A673 (cell line): ENCODE results near the gene TLE4. TPM values are rescaled to one million over a fixed set of nuclear protein-coding genes. Genes with fewer than 3 reads are reported as not detected.

ENCODE experiments used
- BruUV-seq: library from RNA; stranded (reverse); fragments of 400-500 nt; replicated peaks from 2 replicates; lab custom pipeline; 2021; lab: Mats Ljungman, UMichigan
- CTCF ChIA-PET: fragments of 300-600 bp; sonication (Branson Sonifier 250); formaldehyde crosslinking; loops from one replicate; lab custom pipeline; 2022; ENCODE audit warnings: antibody characterized with exemption; lab: Charles Lee
- POLR2A ChIA-PET: fragments of 300-600 bp; sonication (Branson Sonifier 250); formaldehyde crosslinking; loops from one replicate; lab custom pipeline; 2022; ENCODE audit warnings: antibody characterized with exemption; ENCODE audit not compliant: low non-redundant PET; lab: Charles Lee
- DNase-seq: peaks from one replicate; pipeline ENCODE4 v3.0.0-alpha.2; 2015; ENCODE audit warnings: low spot score
- H3K27ac ChIP-seq: fragments of 200-600 bp; sonication (generic); 2 replicates; pipeline ENCODE4 v1.5.1; 2016; ENCODE audit warnings: mixed run types, low read depth, mild to moderate bottlenecking, mixed read lengths, antibody characterized with exemption, low read length; ENCODE audit not compliant: poor library complexity, severe bottlenecking
- H3K27me3 ChIP-seq: fragments of 200-600 bp; sonication (generic); replicated peaks from 2 replicates; pipeline ENCODE4 v1.6.1; 2017; ENCODE audit warnings: mixed run types, low read depth, mild to moderate bottlenecking, mixed read lengths, antibody characterized with exemption, low read length; ENCODE audit not compliant: insufficient read depth, poor library complexity
- H3K36me3 ChIP-seq: fragments of 200-600 bp; sonication (generic); 2 replicates; pipeline ENCODE4 v1.6.1; 2016; ENCODE audit warnings: mixed run types, mild to moderate bottlenecking, mixed read lengths, antibody characterized with exemption, low read length; ENCODE audit not compliant: insufficient read depth, poor library complexity, severe bottlenecking
- H3K4me1 ChIP-seq: fragments of 200-600 bp; sonication (generic); 2 replicates; pipeline ENCODE4 v1.6.1; 2017; ENCODE audit warnings: mixed run types, mild to moderate bottlenecking, mixed read lengths, antibody characterized with exemption, low read length; ENCODE audit not compliant: insufficient read depth, poor library complexity, severe bottlenecking
- H3K4me3 ChIP-seq: fragments of 200-600 bp; sonication (generic); 2 replicates; pipeline ENCODE4 v1.5.1; 2016; ENCODE audit warnings: low read depth, mixed run types, mild to moderate bottlenecking, mixed read lengths, low read length; ENCODE audit not compliant: poor library complexity, severe bottlenecking
- H3K9me3 ChIP-seq: fragments of 200-600 bp; sonication (generic); 2 replicates; pipeline ENCODE4 v1.6.1; 2016; ENCODE audit warnings: mixed run types, low read depth, mild to moderate bottlenecking, mixed read lengths, antibody characterized with exemption, low read length; ENCODE audit not compliant: poor library complexity, severe bottlenecking
- EZH2 ChIP-seq: fragments of 200-600 bp; sonication (generic); IDR thresholded peaks from 2 replicates; pipeline ENCODE4 v1.6.1; 2017; ENCODE audit warnings: borderline replicate concordance, low read depth, mild to moderate bottlenecking, mixed read lengths, antibody characterized with exemption, low read length; ENCODE audit not compliant: poor library complexity, severe bottlenecking
- intact Hi-C: fragments of 100-400 bp; cut with micrococcal nuclease; formaldehyde crosslinking; loops from one replicate; pipeline ENCODE4 v1.10.0; 2022; ENCODE audit not compliant: unreplicated experiment
- total RNA-seq: library from RNA; stranded (reverse); gene quantifications from 2 replicates; pipeline ENCODE4 v1.2.3, GENCODE V29; 2021
- TF ChIP-seq, protein P1 (sequence below): fragments of 300-800, 200-600 bp; sonication (generic); conservative IDR thresholded peaks from 2 replicates; pipeline ENCODE4 v1.5.1; 2017; ENCODE audit warnings: low read depth, mild to moderate bottlenecking, antibody characterized with exemption, low read length, moderate library complexity, mixed read lengths

TLE4 gene
- total RNA-seq, 1 experiment from 2014 or later = 21.3 TPM

DNA sequence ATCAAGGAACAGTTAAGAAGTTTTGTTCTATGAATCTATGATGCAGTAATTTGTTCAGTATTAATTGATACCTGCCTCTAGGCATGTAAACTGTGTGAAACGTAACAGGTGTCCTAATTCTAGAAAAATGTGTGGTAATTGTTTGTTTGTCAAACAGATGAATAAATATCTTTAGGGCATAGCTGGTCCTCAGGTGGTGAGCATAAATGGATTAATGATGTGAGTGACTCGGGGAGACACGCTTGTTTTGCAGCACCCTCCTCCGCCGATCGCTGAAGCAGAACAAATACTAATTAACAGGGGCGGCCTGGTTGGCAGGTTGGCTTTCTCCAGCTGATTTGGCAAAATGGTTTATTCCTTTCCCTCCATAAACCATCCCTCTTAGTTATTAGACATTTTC lies 88.8 kb downstream of the TLE4 start:
- no peaks in the 10 kb centered on the region for H3K36me3 ChIP-seq
- BruUV-seq = no TSS peak
- H3K4me1 ChIP-seq = peaks cover 44% of the 10 kb centered on the region
- TF ChIP-seq EZH2 = no peak
- TF ChIP-seq, protein P1, sequence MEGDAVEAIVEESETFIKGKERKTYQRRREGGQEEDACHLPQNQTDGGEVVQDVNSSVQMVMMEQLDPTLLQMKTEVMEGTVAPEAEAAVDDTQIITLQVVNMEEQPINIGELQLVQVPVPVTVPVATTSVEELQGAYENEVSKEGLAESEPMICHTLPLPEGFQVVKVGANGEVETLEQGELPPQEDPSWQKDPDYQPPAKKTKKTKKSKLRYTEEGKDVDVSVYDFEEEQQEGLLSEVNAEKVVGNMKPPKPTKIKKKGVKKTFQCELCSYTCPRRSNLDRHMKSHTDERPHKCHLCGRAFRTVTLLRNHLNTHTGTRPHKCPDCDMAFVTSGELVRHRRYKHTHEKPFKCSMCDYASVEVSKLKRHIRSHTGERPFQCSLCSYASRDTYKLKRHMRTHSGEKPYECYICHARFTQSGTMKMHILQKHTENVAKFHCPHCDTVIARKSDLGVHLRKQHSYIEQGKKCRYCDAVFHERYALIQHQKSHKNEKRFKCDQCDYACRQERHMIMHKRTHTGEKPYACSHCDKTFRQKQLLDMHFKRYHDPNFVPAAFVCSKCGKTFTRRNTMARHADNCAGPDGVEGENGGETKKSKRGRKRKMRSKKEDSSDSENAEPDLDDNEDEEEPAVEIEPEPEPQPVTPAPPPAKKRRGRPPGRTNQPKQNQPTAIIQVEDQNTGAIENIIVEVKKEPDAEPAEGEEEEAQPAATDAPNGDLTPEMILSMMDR = no peak
- H3K27me3 ChIP-seq = no peaks in the 10 kb centered on the region
- CTCF ChIA-PET = no interaction called here
- DNase-seq = no peak
- POLR2A ChIA-PET = no interaction called here
- no peaks in the 10 kb centered on the region for H3K9me3 ChIP-seq
- no peak overlapping the region for H3K4me3 ChIP-seq
- no peak overlapping the region for H3K27ac ChIP-seq
- intact Hi-C loops = loop anchor here (10.0 kb wide), 1 partner anchor 186 kb away; no protein-coding TSS in a partner anchor

DNA sequence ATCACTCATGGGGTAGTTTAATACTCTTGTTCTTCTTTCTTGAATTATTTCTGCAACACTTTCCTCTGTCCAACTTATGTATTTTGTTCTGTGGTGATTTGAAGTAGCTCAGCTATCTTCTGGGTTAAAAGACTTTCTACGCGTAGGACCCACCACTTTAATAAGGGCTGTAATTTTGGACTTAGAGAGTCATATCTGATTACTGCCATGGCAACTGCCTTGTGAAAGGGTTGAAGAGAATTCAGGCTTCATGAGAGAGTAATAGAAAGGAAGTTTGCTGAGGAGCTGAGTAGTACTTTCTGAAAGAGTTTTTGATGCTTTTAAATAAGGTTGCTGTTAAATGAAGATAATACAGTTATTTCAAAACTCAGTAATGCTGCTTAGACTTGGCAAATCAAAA lies 89.5 kb downstream of the TLE4 start:
- no peak for TF ChIP-seq EZH2
- TF ChIP-seq, protein P1 = no peak
- peak; percentile 22 for DNase-seq
- Histone ChIP-seq H3K27ac (no peak overlapping the region), H3K27me3 (no peaks in the 10 kb centered on the region), H3K4me1 (peaks cover 44% of the 10 kb centered on the region), H3K4me3 (no peak overlapping the region), H3K9me3 (no peaks in the 10 kb centered on the region), H3K36me3 (no peaks in the 10 kb centered on the region)
- no TSS peak for BruUV-seq
- POLR2A ChIA-PET = no interaction called here
- CTCF ChIA-PET = no interaction called here
- intact Hi-C loops = loop anchor here (10.0 kb wide), 1 partner anchor 186 kb away; no protein-coding TSS in a partner anchor

DNA sequence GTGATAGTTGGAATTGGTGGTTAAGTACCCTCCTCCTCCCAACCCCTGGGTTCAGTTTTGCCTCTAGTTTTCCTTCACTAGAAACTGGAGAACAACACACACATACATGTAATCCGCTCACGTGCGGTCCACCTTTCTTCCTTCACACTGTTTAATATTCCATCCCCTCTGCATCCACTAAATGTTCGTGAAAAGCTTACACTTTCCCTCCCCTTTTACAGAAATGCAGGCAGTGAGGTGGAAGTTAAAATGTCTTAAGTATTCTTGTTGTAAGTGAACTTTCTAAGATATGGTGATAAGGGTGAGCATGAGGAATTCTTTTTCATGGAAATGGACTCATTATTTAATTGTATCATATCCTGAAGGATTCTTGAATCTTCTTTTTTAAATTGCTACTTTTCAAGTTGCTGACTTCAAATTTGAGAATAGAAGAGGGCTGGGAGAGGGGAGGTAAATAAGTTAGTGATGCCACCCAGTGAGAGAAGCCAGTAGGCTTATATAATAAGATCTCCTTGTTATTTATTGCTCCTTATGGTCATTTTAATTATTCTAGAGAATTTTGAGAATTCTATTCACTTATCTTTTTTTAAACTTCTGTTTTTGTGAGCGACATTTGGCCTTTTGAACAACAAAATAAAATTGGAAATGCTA lies 90.2 kb downstream of the TLE4 start:
- no peak for TF ChIP-seq EZH2
- TF ChIP-seq, protein P1 = no peak
- no peaks in the 10 kb centered on the region for H3K36me3 ChIP-seq
- H3K4me1 ChIP-seq = peaks cover 46% of the 10 kb centered on the region
- DNase-seq = peak; percentile 24
- H3K27me3 ChIP-seq = no peaks in the 10 kb centered on the region
- intact Hi-C loops = loop anchor here (10.0 kb wide), 1 partner anchor 187 kb away; no protein-coding TSS in a partner anchor
- H3K4me3 ChIP-seq = no peak overlapping the region
- H3K27ac ChIP-seq = peak overlapping the region; percentile 0
- no TSS peak for BruUV-seq
- H3K9me3 ChIP-seq = no peaks in the 10 kb centered on the region
- CTCF ChIA-PET = no interaction called here
- POLR2A ChIA-PET = no interaction called here
